Stimulated activated CD8-positive, alpha-beta memory T cell treated with anti-CD3 and anti-CD28 coated beads, Interleukin-12 subunit alpha, Interleukin-12 subunit beta, amount 100 ng/mL, for 1 hour (primary cell): ENCODE data around the gene ERC2.
"Not testable (repeated sequence)": the region's sequence is repeated elsewhere in the genome, so short reads cannot be mapped to it uniquely, and the experiment has no call there.

Experiments used
- DNase-seq: peaks from one replicate; pipeline ENCODE4 v3.0.0-alpha.2; 2020; ENCODE audit warnings: low read depth

Gene ERC2

DNA sequence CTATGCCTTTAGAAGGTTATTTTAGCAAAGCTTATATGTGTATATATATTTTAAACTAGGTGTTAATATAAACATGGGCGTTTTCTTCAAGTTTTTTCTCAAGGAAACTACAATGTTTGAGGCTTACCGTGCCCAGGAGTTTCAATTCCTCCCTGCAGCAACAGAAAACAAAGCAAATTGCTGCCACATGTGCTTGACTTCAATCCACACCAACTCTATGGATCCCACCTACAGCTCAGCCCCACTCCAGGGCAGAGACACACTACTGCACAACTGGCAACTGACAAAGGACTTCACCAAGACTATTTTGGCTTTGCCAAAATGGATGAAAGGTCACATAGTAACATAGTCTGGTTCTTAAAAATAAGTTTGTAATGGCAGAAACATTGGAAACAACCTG lies 346.6 kb downstream of the ERC2 start:
- DNase-seq, result no peak

DNA sequence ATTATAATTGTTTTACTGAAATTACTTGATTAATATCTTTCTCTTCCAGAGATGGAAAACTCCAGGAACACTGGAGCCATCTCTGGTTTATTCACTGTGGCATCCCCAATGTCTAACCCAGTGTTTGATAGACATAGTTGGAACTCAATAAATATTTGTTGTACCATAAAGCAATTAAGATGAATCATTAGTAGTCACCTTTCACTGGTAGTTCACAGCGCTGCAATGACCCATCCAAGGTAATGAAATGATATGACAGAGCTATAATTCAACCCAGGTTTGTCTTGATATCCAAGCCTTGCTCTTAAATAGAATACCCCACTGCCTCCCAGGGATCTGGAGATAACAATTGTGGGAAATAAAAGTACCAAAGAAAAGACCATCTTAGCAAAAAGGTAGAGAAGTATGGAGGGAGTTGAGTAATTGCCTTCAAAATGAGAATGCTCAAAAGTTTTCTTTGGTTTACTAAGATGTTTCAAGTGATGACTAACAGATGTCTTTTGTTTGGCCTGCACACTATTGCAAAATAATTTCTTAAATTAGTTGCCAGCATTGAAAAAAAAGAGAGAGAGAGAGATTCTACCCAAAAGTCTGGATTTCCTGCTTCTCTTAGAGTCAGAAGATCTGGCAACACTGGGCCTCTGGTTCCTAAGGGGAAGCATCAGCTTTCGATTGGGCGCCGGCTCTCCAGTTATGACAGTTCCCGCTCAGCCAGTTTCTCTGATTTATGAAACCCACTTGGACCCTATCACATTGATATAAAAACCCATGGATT lies 348.5 kb downstream of the ERC2 start:
- DNase-seq, result no peak

DNA sequence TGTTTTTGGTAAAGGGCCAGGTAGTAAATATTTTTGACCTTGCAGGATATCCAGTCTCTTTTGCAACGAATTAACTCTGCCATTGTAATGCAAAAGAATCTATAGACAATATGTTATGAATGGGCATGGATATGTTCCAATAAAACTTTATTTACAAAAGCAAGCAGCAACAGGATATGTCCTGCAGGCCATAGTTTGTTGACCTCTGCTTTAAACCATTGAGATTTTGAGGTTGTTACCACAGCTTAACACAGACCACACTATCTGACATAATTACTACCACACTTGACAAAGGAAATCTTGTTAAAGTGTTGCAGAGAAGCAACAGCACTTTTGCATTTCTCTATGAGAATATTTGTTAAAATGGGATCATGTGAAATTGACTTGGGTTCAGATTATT lies 349.3 kb downstream of the ERC2 start:
- DNase-seq, result no peak

GRCh38 chr3:56115698-56116097 lies 352.6 kb downstream of the ERC2 start:
- no peak for DNase-seq

DNA sequence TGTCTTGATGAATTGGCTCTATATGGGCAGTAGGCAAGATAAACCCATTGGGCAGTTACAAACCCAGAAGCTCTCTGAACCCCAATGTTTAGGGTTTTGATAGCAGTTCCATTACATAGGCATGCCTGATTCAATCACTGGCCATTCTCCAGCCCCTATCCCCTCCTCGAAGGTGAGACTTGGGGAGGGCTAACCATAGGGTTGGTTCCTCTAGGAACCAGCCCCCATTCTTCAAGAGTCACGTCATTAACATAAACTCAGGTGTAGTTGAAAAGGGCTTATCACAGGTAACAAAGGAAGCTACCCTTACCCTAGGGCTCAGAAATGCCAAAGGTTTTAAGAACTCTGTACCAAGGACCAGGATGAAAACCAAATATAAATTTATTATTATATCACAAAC lies 353.1 kb downstream of the ERC2 start:
- DNase-seq, result no peak

- DNase-seq, result no peak
Observed at GRCh38 chr3:56113908-56114307, 354.4 kb downstream of the ERC2 start.

- DNase-seq, result no peak
Observed at GRCh38 chr3:56113231-56113630, 355.0 kb downstream of the ERC2 start.

DNA sequence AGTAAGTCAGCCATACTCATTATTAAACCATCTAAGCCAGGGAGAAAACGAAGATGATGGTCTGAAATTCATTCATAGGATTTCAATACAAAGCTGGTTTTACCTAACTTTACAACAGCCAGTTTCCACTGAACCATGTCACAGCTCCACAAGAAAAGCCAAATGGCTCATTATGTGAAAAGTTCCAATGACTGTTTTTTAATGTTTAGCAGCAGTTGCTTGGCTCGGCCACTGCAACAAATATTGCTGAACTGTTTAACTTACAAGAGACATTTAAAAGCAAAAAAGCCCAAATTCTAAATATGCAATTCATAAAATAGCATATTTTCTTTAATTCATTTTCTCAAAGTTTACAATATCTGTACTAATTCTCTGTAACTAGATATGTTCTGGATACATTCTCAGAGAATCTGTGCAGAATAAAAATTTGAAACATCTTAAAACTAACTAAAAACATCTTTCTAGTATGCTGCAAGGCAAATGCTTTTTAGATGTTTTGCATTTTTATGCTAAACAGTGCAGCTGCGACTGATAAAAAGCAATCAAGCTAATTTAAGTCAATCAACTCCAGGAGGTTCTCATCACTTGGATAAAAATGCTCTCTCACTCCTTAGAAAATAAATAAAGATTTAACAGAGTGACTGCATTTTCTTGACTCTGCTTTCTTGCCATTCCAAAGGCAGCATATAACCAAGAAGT lies 356.5 kb downstream of the ERC2 start:
- DNase-seq, result no peak

- DNase-seq, result no peak
Observed at GRCh38 chr3:56110886-56111285, 357.4 kb downstream of the ERC2 start.

DNA sequence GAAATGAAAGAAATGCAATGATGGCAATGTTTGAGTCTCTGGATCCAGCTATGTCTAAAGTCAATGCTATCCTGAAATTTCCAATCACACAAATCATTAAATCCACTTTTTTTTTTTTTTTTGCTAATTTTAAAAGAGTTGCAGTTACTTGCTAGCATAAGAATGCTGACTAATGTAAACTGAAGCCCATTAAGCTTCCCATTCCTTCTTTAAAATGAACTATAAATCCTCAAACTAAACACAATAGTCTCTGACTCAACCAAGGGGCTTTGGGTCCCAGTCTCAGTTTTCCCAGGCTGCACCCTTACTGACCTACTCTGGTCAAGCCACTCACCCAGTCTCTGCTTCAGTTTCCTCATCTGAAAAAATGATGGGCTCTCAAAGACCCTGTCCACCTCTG lies 361.1 kb downstream of the ERC2 start:
- no peak for DNase-seq

DNA sequence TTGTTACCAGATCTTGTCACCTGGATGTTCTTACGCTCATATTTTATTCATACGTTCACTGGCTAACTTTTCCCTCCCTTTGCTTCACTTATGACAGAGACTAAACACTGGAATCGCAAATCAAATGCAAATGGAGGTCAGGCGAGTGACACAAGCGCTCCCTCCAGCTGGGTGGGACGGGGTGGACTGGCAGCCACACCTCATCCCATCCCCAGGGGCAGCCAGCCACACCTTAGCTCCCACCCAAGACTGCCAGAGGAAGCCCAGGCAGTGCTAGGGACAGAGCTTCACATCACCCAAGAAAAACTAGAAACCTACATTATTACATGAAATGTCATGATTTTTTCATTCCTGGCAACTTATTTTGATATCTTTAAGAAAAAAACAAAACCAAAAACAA lies 366.2 kb downstream of the ERC2 start:
- DNase-seq, result no peak

GRCh38 chr3:56101576-56101975 lies 366.7 kb downstream of the ERC2 start:
- DNase-seq, result no peak

DNA sequence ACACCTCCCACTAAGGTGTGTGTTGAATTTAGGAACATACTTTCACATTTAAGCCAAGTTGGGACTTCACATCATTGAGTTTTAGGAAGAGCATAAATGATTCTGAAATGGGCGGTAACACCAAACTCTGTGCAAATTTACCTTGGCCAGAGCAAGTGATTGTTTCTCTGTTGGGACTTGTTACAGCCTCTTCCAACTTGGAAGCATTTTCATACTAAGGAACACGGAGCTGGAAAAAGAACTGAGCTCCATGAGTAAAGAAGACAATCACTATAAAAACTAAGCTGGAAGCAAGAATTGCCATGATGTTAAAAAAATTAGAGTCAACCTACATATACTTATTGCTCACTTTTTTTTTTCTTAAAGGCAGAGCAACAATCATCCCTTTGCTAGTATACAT lies 371.3 kb downstream of the ERC2 start:
- DNase-seq, result no peak

- DNase-seq, result no peak
Observed at GRCh38 chr3:56094170-56094569, 374.1 kb downstream of the ERC2 start.

- DNase-seq, result no peak
Observed at GRCh38 chr3:56089739-56090138, 378.5 kb downstream of the ERC2 start.

- DNase-seq, result no peak
Observed at GRCh38 chr3:56087451-56088053, 380.7 kb downstream of the ERC2 start.

DNA sequence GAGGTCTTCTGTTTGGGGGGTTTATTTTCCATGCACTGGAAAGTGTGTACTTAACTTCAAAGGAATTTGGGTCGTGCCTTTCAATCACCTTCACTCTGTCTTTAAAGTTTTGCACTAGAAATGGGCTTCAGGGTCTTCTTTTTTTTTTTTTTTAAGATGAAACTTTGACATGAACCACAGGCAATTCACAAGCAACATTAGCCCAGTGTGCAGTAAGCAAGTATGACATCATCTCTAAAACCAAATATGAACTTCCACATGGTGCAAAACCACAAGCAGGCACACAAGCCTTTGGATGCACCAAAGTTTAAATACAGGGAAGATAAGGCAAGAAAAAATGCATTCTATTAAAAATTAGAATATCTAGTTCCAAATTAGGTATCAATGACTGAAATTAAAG lies 381.9 kb downstream of the ERC2 start:
- no peak for DNase-seq

DNA sequence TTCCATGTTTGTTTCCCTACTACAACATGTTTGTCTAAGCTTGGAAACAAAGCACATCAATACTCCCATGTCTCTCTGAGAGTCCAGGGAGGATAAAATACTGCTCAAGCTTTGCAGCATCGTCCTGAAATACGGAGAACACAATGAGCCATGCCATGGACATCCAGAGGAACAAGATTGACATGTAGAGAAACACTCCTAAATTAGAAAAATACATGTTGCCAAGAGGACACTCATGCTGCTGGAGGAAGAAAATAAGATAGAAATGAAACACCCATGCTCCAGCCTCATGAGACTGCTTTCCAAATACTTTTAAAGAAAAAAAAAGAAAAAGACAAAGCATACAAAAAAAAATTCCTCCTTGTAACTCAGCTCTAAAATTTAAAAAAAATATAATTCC lies 387.0 kb downstream of the ERC2 start:
- no peak for DNase-seq

DNA sequence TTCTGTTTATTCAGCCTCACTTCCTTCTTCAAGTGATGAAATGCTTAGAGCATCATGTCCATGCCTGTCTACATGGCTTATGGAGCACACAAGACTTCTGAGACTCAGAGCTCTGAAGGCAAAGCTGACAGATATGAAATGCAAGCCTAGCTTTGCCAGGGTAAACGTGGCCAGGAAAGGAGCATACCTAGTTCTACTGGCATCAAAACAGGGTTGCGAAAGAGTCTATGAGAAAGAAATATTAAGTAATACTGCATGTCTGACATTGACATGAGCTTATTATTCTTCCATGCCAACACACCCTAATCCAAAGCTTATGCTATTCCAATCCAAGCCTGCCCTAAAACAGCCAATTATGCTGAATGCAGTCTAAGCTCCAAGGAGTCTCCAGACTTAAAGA lies 391.5 kb downstream of the ERC2 start:
- DNase-seq, result no peak

DNA sequence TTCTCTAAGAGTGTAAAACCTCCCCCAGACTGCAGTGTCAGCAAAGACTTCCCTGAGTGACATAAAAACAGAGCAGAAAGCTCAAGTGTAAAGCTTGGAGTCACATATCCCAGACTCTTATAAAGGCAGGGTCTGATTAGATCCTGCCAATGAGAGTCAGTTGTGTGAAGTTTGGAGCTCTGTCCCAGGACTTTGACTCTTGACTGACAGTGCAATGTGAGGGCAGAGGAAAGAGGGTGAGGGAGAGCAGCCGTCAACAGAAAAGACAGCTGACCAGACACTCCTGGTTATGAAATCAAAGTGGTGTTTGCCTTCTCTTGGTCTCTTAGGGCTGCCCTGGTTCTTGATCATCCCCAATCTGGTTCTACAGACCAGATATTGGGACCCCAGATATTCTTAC lies 393.2 kb downstream of the ERC2 start:
- no peak for DNase-seq

DNA sequence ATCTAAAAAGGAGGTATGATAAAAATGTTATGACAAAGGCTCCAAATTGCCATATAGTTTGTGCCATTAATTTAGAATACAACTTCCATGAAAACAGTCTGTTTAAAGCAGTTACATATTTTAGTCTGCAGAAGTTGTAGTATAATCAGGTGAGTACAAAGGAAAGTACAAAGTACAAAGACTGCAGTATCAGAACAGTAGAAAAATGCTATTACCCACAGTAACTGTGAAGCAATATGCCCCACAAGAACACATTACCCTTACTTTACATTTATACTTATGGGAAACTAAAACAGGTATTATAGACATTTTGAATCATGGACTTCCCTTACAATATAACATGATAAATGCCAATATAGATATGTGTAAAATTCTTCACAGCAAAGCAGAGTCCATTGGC lies 398.5 kb downstream of the ERC2 start:
- no peak for DNase-seq

GRCh38 chr3:56066405-56066804 lies 401.9 kb downstream of the ERC2 start:
- not testable (repeated sequence) for DNase-seq

- DNase-seq, result no peak
Observed at GRCh38 chr3:56064684-56065083, 403.6 kb downstream of the ERC2 start.

GRCh38 chr3:56061279-56061626 lies 407.0 kb downstream of the ERC2 start:
- DNase-seq, result no peak
